HG03378 (cell line): Measurements from ENCODE around the gene ERCC8.
A peak's percentile ranks its signal among the peaks of the same experiment; 100 is the strongest.
"Not testable (repeated sequence)": the region's sequence is repeated elsewhere in the genome, so short reads cannot be mapped to it uniquely, and the experiment has no call there.

Experiments used
- ATAC-seq: cut with Tn5 transposase; IDR thresholded peaks from one replicate; pipeline ENCODE4 v1.9.1; 2021; ENCODE audit warnings: mild to moderate bottlenecking, moderate library complexity; ENCODE audit not compliant: unreplicated experiment

ERCC8 gene, protein sequence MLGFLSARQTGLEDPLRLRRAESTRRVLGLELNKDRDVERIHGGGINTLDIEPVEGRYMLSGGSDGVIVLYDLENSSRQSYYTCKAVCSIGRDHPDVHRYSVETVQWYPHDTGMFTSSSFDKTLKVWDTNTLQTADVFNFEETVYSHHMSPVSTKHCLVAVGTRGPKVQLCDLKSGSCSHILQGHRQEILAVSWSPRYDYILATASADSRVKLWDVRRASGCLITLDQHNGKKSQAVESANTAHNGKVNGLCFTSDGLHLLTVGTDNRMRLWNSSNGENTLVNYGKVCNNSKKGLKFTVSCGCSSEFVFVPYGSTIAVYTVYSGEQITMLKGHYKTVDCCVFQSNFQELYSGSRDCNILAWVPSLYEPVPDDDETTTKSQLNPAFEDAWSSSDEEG

DNA sequence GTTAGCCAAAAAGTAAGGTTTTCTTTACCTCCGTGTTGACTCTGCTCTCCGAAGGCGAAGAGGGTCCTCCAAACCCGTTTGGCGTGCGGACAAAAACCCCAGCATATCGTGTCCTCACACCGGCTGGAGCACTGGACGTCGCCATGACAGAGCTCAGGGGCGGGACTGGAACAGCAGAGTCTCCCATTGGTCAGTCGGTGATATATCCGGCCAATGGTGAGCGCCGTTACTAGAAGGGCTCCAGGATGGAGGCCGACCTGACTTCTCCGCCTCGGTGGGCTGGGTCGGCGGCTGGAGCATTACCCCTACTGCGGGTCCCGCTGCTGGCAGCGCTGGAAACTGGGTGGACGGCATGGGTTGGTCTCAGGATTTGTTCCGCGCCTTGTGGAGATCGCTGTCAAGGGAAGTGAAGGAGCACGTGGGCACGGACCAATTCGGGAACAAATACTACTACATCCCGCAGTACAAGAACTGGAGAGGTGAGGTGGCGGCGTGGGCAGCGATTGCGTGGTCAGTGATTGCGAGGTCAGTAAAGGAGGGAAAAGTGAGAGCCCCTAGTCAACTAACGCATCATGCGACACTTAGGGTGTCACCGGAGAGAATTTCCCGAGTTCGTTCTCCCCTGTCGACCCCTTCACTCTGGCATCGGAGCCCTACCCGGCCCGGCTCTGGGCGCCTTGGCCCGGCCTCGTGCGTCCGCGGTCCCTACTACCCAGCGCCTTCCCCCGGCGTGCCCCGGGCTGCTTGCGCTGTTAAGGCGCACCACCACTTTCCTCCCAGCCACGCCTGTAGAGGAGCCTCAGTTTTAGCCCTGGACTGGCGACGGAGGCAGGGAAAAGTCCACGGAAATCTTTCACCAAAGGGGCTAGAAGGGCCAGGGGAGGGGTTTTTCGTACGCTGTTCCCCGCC is at the start of gene ERCC8, which contains the start of gene NDUFAF2:
Gene ERCC8 (minus strand): TSS at position 167 of the 909 bp plus-strand sequence. CDS start 62 bp downstream, at position 105.
Gene NDUFAF2 (plus strand): TSS at position 302 of the 909 bp plus-strand sequence. CDS start 51 bp downstream, at position 353.
- peak; percentile 98 for ATAC-seq

GRCh38 chr5:60993875-60994571 is 49.2 kb upstream of the ERCC8 start:
- no peak for ATAC-seq

DNA sequence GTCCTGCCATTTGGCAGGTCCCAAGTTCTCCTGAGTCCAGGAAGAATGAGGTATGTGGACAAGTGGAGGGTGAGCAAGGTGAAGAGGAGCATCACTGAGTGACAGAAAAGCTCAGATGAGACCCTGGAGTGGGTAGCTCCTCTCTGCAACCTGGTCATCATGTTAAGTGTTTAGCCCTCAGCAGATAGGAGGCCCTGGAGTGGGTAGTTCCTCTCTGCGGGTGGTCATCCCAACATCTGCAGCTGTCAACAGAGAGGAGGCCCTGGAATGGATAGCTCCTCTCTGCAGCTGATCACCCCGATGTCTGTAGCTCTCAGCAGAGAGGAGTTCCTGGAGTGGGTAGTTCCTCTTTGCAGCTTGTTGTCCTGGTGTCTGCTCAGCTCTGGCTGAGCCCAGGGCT is 48.6 kb upstream of the ERCC8 start:
- no peak for ATAC-seq

DNA sequence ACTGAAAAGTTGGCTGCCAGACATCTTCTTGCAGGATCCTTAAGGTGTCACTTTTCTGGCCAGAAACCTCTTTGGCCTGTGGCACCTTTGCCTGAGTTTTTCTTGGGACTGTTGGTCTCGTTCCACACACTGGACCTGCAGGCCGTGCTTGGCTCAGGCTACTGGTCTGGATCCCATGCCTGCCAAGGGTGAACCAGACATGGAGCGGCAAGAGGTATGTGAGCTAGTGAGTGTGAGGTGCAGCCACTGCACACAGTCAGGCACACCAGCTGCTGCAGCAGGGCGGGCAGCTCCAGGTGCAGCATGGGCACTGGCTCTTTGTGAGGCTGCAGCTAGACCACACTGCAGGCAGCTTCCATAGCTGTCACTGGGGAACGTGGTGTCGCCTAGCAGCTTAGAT is 48.0 kb upstream of the ERCC8 start:
- ATAC-seq: no peak

DNA sequence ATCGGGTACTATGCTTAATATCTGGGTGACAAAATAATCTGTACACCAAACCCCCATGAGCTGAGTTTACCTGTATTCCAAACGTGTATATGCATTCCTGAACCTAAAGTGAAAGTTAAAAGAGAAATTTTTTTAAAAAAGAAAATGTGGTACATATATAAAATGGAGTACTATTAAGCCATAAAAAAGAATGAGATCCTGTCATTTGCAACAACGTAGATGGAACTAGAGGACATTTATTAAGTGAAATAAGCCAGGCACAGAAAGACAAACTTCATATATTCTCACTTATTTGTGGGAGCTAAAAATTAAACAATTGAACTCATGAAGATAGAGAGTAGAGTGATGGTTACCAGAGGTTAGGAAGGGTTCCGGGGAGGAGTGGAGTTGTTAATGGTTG is 44.9 kb upstream of the ERCC8 start:
- no peak for ATAC-seq

- ATAC-seq: not testable (repeated sequence)
Measured at GRCh38 chr5:60982127-60982526, 37.3 kb upstream of the ERCC8 start.

- no peak for ATAC-seq
Measured at GRCh38 chr5:60980511-60980910, 35.6 kb upstream of the ERCC8 start.

- ATAC-seq: no peak
Measured at GRCh38 chr5:60978968-60979367, 34.1 kb upstream of the ERCC8 start.

DNA sequence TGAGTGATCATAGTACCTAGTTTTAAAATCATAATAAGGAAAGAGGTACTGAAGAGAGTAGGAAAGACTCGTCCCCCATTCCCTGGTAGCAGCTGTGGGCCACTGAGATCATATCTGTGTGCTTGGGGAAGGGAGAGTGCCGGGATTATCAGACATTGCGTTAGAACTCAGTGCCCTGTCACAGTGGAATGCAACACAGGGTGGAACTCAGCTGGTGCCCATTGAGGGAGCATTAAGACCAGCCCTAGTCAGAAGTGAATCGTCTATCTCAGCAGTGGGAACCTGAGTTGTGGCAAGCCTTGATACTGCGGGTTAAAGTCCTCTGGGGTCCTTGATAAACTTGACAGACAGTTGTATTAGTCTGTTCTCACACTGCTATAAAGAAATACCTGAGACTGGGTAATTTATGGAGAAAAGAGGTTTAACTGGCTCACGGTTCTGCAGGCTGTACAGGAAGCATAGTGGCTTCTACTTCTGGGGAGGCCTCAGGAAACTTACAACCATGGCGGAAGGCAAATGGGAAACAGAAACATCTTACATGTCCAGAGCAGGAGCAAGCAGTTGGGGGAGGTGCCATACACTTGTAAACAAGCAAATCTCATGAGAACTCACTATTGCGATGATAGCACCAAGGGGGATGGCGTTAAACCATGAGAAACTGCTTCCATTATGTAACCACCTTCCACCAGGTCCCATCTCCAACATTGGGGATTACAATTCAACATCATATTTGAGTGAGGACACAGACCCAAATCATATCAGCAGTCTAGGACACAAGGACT is 33.3 kb upstream of the ERCC8 start:
- no peak for ATAC-seq

GRCh38 chr5:60972231-60972630 is 27.4 kb upstream of the ERCC8 start:
- peak; percentile 58 for ATAC-seq

- ATAC-seq: no peak
Measured at GRCh38 chr5:60961685-60962084, 16.8 kb upstream of the ERCC8 start.

- no peak for ATAC-seq
Measured at GRCh38 chr5:60960591-60960990, 15.7 kb upstream of the ERCC8 start.

GRCh38 chr5:60959156-60959555 is 14.3 kb upstream of the ERCC8 start:
- no peak for ATAC-seq

DNA sequence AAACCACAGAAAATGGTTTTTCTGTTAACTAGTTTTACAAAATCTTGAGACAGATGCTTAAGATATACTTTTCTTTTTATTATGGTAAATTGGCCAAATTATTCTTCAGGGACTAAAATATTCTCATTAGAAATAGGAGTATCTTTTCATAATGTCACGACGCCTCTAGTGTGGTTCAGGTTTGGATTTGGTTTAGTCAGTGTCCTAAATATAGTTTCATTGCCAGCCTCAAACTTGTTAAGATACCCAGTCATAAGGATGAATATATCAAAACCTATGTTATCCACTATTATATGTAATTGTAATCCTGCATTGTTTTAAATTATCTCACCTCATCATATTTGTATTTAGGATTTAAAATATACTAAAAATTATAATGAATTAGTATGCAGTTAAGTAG is 13.8 kb upstream of the ERCC8 start:
- ATAC-seq: no peak

GRCh38 chr5:60958088-60958487 is 13.2 kb upstream of the ERCC8 start:
- no peak for ATAC-seq

DNA sequence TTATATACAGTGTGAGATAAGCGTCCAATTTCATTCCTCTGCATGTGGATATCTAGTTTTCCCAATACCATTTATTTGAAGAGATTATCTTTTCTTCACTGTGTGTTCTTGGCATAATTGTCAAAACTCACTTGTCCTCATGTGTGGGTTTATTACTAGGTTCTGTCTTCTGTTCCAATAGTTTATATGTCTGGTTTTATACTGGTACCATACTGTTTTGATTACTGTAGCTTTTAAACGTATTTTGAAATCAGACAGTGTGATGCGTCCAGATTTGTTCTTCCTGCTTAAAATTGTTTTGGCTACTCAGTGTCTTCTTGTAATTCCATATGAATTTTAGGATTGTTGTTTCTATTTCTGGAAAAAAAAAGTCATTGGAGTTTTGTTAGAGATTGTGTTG is 10.4 kb upstream of the ERCC8 start:
- no peak for ATAC-seq

DNA sequence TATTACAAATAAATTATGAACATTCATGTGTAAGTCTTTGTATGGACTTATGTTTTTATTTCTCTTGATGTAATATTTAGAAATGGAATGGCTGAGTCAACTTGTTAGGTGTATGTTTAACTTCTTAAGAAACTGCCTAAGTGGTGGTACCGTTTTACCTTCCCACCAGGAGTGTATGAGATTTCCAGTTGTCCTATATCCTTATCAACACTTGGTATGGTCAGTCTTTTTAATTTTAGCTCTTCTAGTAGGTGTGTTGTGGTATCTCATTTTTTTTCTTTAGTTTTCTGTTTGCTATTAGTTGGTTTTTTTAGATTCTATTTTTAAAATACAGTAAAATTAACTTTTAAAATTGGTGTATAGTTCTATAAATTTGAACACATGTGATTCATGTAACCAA is 3.9 kb upstream of the ERCC8 start:
- no peak for ATAC-seq

DNA sequence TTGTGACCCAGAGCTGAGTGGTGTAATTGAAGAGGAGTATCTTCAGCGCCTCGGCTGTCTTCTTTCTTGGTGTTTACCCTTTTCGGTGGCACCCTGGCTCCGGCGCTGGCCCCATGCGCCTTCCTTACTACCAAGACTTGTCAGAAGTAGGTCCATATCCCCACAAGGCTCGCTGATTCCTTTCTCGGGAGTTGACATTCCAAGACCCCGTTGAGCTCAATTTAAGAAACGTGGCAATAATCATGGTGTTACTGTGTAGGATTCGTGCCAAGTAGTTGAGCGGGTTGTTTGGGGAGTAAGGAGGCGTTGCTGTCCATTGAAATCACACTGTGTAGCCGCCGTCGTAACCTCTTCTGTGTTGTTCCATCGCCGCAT is 930 bp upstream of the ERCC8 start:
- ATAC-seq: peak; percentile 27

DNA sequence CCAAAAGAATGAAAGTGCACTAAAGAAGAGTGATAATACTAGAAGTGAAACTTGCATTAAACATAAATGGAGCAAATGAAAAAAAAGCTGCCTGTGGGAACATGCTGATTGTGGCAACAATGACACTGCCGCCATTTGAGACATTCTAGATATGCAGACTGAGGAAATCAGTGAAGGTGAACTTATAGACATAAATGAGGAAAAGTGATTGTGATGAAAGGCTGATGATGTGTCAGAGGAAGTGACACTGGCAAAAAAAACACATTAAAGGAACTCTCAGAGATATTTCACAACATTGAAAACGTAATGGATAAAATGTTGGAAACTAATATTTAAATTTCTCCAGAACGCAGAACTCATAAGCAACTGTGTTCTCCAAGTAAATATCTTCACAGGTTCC is 1.2 kb downstream of the ERCC8 start:
- ATAC-seq: no peak

GRCh38 chr5:60929024-60929423 is 15.8 kb downstream of the ERCC8 start:
- ATAC-seq: no peak
